ENCODE measurements around the gene FCN1.
"Not testable (repeated sequence)": the region's sequence is repeated elsewhere in the genome, so short reads cannot be mapped to it uniquely, and the experiment has no call there.

Gene FCN1

DNA sequence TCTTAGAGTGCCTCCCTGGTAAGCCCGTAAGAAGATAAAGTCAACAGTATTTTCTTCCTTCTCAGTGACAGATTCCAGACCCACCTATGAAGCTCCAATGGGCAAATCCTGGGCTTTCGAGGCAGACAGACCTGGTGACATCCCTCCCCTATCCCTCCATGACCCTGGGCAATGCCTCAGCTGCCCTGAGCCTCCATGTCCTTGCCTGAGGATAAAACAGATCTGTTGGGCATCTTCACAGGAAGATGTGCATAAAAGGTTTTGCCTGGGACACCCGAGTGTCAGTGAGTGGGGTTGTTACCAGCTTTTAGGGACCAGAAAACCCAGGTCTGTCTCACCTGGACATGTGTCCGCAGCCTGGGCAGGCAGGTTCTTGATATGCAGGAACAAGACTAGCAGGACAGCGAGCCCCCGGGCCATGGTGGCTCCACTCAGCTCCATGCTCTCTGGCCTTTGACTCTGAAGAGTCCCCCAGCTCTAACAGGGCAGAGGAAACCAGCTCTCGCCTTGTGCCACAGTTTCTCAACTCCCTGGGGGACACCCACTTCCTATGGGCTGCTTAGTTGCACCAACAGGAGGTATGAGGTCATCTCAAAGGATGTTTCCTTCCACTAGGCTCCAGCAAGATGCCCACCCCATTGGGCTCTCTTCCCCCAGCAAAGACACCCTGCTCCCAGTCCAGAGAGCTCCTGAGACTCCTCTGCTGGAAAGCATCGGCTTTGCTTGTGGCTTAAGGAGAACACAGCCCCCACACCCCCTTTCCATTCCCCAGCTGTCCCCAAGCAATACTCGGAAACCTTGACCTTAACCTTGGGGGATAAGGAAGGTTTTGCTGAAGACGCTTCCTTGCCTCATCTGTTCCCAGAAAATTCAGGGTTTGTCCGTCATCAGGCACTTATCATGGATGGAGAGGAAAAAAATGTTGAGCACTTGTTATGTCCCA lies at the start of gene FCN1:
FCN1 (minus strand) TSS at position 482 of the 943 bp plus-strand sequence; CDS start at position 441, 41 bp downstream.
- FAIRE-seq: no peak

DNA sequence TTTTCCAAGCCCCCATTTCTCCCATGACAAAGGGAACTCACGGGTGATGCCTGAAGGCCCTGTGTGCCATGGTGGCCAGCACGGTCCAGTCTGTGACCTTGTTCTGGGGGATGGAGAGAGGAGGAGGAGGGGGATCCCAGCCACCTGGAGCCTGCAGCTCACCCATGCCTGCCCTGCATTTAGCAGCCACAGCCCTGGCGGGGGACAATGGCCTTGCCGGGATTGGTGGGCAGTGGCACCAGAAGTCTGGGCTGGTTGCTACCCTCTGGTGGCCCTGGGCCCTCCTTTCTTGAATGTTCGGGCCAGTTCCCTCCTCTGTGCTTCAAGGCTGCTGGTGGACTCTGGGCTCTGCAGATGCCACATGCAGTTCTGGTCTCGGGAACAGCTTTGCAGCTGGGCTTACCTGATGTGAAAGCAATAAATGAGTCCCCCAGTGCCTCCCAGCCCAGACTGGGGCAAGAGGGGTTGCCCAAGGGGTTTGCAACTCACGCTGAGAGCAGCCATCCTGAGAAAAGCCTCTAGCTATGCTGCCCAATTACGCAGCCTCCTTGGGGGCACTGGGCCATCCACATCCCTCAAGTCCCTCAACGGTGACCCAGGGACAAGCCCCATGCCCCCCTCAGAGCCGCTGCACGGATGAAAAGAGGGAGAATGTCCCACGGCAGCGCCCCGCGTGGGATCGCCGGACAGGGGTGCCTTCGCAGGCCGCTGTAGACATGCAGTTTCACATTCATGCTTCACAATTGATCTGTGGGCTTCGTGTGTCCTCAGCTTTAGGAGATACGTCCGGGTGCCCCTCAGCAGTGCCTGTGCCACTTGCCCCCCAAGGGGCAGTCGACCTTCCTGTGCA lies 49.2 kb upstream of the FCN1 start:
- FAIRE-seq: no peak

DNA sequence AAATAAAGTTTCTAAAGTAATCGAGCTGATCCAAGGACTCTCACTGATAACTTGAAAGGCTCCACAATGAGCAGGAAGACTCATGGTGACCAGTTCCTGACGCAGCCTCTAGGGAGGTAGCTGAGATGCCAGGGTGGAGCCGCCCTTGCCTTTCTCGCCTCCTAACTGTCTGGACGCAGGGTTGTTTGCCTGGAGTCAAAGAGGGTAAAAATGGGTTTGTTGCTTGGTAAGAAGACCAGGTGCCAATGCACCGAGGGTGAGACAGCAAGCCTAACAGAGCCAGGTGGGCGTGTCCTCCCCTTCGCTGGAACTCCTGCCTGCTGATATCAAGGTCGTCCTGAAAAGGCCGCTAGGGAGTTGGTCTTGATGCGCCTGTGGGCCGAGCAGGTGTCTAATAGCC lies 48.6 kb upstream of the FCN1 start:
- no peak for FAIRE-seq

DNA sequence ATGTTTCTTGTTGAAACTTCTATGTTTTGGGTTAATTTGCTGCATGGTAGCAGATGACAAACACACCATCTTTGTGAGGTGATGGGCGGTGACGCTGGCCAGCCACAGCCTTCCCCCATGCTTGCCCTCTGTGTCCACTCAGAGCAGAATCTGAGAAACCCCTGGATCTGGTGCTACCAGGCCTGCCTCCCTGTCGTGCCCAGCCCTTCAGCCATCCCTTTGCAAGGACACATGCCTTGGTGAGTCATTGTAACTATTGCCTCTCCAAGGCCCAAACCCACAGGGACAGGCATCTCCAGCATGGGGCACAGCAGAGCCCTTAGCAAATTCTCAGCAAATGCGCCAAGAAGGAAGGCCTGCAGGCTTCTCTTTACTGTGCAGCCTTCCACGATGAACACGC lies 48.1 kb upstream of the FCN1 start:
- no peak for FAIRE-seq

DNA sequence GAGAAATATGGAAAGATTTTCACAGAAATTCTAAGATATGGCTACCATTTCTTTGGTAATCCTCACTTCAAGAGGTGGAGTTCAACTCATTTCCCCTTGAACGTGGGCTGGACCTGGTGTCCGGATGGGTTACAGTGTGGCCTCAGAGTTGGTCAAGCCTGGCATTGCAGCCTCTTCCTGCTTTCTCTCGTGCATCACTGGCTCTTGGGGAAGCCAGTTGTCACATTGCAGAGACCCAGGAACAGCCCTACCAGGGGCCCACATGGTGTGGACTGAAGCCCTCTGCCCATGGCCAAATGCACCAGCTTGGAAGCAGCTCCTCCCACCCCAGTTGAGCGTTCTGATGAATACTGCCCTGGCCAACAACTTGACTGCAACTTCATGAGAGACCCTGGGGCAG lies 47.7 kb upstream of the FCN1 start:
- no peak for FAIRE-seq

DNA sequence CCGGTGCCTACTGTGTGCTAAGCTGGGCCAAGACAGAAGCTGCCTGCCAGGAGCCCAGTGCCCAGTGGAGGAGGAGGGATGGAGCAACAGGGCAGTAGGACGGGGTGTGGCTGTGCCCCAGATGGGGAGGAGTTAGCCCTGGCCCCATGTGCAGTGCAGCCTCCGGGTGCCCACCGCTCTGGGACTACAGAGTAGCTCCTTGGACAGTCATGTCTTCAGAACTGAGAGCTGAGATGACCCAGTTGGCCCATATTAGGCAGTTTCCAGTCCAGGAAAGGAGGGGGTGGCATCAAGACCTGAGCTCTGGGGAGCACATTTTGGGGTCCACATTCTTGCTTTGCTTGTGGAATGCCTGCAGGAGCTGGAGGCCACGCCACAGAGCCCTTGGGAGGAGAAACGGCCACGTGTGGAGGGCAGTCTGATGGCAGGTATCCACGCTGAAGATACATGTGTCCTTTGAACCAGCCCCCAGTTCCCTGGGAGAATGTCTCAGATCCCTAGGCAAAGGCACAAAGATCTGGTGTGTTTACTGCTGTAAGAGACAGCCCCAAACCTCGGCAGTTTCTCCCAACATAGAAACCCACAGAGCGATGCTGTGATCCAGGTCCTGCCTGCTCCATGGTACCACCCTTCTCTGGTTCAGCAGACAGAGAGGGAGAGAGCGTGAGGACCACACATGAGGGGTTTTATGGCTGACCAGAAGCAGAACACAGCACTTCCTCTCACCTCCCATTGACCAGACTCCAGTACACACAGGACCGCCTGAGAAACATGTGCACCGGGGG lies 46.8 kb upstream of the FCN1 start:
- FAIRE-seq: no peak

GRCh38 chr9:134963546-134963945 lies 45.8 kb upstream of the FCN1 start:
- no peak for FAIRE-seq

GRCh38 chr9:134962973-134963364 lies 45.3 kb upstream of the FCN1 start:
- FAIRE-seq: no peak

DNA sequence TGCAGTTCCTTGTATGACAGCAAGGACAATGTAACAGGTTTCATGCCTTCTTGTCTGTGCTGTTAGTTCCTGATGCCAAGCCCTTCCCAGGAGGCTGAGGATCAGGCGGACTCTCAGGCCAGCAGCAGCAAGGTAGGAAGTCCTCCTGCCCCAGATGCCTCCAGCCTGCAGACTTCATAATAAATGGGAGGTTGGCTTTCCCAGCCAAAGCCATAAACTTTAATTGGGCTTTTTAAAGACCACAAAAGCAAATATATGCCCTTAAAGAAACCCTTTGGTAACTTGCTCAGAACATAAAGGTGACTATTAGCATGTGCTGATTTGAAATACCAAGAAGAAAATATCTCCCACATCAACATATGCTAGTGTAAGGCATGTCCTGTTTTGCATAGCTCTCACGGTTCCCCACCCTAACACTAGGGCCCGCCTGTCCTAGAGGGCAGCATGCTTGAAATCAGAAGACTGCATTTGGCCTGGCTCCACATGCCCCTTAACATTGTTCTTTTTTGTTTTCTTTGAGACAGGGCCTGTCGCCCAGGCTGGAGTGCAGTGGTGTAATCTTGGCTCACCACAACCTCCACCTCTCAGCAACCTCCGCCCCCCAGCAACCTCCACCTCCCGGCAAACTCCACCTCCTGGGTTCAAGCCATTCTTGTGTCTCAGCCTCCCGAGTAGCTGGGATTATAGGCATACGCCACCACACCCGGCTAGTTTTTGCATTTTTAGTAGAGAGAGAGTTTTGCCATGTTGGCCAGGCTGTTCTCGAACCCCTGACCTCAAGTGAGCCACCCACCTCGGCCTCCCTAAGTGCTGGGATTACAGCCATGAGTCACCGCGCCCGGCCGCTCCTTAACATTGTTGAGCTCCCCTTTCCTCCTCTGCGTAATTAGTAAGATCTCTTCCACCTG lies 44.6 kb upstream of the FCN1 start:
- no peak for FAIRE-seq

DNA sequence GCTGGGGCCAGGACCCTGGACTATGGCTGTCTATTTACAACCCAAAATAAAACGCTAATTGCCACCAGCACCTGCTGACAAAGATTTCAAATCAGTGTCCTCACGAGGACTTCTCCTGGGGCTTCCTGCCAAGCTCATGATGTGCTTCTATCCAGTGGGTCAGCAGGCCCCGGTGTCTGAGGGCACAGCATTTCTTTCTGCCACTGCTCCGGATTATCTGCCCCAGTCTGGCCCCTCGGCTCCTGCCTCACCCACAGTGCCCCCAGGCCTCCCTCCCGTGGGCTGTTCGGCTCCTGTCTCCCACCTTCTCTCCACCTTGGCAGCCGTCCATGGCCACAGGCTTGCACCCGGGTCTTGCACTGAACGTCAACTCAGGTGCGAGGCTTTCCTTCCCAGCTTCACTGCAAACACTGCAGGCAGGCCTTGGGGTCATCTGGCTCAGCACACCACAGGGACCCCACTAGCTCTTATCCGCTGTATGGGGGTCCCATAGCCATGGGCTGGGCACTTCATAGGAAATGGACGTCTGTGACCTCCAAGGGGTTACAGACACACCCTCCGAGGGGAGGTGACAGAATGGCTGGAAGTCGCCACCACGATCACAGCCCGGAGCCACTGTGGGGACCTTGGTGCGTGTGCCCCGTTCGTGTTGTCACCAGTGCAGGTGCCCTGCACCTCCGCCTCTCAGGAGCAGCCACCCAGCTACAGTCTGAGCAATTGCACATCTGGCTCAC lies 43.8 kb upstream of the FCN1 start:
- no peak for FAIRE-seq

- no peak for FAIRE-seq
These were observed 43.0 kb upstream of the FCN1 start for GRCh38 chr9:134960701-134961181.

GRCh38 chr9:134959971-134960310 lies 42.2 kb upstream of the FCN1 start:
- no peak for FAIRE-seq

DNA sequence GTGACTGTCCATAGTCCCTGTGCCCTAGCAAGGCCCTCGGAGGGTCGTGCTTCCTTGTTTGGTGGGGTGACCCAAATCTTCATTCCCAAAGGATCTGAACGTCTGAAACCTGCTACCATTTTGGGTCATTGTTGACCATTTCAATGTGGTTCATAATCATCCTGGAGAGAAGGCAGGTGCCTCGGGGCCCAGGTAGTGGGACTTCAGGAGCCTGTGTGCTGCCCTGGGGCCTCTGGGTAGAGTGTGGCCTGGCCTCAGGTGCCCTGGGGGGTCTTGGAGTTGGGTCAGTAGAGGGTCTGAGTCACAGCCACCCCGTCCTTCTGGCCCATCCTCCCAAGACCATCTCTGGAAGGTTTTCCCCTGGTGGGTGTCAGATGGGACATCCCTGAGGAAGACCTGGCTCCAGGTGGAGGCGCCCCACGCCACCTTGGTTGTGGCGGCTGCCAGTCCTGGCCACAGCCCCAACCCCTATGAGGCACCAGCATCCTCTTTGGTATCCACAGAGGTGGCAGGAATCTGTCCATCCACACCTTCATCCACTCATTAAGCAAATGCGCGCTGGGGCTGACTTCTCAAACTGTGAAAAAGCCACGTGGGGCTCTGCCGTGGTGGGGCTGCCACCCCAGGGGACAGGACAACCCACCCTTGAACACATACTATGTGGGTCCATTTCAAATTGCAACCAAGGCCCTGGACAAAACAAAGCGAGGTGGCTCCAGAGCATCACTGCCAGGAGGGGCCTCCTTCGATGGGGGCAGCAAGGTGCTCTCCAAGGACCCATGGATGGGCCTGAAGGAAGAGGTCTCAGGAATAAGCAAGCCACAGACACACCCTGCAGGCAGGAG lies 41.6 kb upstream of the FCN1 start:
- FAIRE-seq: no peak

DNA sequence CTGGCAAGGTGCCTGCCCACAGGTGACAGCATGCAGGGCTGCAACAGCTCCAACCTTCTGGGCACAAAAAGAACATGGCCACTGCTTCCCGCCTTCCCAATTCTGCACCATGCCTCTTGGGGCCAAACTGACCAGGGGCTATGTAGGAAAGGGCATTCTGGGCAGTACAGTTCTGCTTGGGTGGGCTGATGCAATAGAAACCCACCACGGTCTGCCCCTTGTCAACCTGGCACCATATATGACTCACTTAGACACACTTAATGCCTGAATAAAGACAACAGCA lies 40.2 kb upstream of the FCN1 start:
- FAIRE-seq: no peak

- no peak for FAIRE-seq
These were observed 39.6 kb upstream of the FCN1 start for GRCh38 chr9:134957165-134957944.

DNA sequence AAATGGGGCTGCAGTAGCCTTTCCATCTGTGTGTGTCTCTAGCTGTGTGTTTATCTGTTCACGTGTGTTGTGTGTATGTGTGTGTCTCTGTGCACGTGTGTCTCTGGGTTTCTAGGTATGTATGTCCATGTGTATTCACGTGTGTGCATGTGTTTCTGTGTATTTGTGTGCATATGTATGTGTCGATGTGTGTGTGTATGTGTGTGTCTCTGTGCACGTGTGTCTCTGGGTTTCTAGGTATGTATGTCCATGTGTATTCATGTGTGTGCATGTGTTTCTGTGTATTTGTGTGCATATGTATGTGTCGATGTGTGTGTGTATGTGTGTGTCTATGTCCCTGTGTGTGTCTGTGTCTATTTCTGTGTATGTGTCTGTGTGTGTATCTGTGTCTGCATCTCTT lies 38.7 kb upstream of the FCN1 start:
- not testable (repeated sequence) for FAIRE-seq

DNA sequence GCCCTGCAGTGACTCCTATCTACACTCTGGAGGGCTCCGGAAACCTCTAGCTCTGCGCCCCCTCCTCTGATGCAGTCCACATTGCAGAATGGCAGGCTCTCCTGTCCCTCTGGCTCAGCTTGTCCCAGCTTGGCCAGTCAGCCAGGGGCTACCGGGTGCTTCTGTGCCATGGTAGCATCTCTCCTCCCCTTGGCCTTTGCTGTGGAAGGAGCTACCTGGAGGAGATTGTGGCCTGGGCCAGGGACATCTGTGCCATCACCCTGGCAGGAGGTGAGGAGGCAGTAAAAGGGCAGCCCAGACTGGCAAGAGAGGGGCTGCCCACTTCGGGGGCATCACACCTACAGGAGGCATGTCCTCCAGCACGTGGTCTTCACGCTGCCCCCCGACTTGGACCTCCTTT lies 38.1 kb upstream of the FCN1 start:
- no peak for FAIRE-seq

GRCh38 chr9:134955156-134955555 lies 37.4 kb upstream of the FCN1 start:
- no peak for FAIRE-seq

GRCh38 chr9:134951994-134952393 lies 34.3 kb upstream of the FCN1 start:
- FAIRE-seq: no peak

- no peak for FAIRE-seq
These were observed 33.7 kb upstream of the FCN1 start for GRCh38 chr9:134951461-134951860.

Measured in islet of Langerhans (tissue), 1 donor.